Activated naive CD4-positive, alpha-beta T cell treated with anti-CD3 and anti-CD28 coated beads, Interleukin-2, amount 50 U/mL, for 24 hours (primary cell): Measurements from ENCODE around the gene TIMM8A.

ENCODE experiments used
- H3K27ac Mint-ChIP-seq: one replicate; pipeline ENCODE4 v1.8.0; 2021; ENCODE audit warnings: mild to moderate bottlenecking, mixed read lengths
- H3K27me3 Mint-ChIP-seq: one replicate; pipeline ENCODE4 v1.8.0; 2021; ENCODE audit warnings: mixed read lengths
- H3K36me3 Mint-ChIP-seq: one replicate; pipeline ENCODE4 v1.8.0; 2021; ENCODE audit warnings: mixed read lengths
- H3K4me1 Mint-ChIP-seq: one replicate; pipeline ENCODE4 v1.8.0; 2021; ENCODE audit warnings: mixed read lengths
- H3K4me3 Mint-ChIP-seq: one replicate; pipeline ENCODE4 v1.8.0; 2021; ENCODE audit warnings: mild to moderate bottlenecking, mixed read lengths
- H3K9me3 Mint-ChIP-seq: one replicate; pipeline ENCODE4 v1.8.0; 2021; ENCODE audit warnings: mixed read lengths

The TIMM8A gene

DNA sequence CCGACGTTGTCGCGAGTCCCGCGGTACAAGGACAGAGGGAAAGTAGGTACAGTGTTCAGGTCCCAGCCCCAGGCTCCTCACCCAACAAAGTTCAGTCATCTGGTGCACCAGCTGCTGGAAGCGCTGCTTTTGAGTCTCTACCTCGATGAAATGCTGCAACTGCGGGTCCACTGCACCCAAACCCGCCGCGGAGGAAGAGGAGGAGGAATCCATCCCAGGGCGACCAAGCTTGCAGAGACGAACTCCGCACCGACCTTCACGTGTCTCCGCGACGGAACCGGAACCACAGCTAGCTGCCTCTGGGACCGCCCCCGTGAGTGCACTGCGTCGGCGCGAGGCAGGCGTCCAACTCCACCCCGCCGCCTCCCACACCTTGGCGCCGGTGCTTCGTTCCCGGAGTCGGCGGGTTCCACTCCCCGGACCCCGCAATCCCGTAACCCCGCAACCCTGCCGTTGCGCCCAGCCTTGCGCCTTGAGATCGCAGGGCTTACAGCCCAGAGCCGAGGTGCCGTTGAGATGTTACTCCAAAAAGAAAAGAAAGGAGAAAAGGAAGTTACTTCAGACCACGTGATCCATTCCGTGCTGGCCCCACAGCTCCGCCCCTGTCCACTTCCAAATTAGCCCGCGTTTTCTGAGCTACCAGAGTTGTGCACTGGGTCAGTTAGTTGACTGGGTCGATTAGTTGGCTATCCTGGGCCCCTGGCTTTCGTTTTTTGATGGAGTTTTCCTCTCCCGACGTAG, at the start of gene TIMM8A:
TSS of gene TIMM8A (minus strand) at position 291 of the 741 bp plus-strand sequence. CDS start at position 213, 78 bp downstream.
- Mint-ChIP-seq H3K9me3 (no peaks in the 10 kb centered on the region), H3K27ac (peak within 1 kb of the TSS; percentile 84), H3K4me3 (peak within 1 kb of the TSS; percentile 92), H3K27me3 (no peaks in the 10 kb centered on the region), H3K36me3 (peaks cover 3% of the 10 kb centered on the region), H3K4me1 (peaks cover 16% of the 10 kb centered on the region)

GRCh38 chrX:101397779-101398178, 49.2 kb upstream of the TIMM8A start:
- Mint-ChIP-seq H3K27me3 (no peaks in the 10 kb centered on the region), H3K27ac (no peak overlapping the region), H3K4me1 (peaks cover 11% of the 10 kb centered on the region), H3K4me3 (no peak overlapping the region), H3K9me3 (no peaks in the 10 kb centered on the region), H3K36me3 (peaks cover 10% of the 10 kb centered on the region)

GRCh38 chrX:101395789-101396188, 47.2 kb upstream of the TIMM8A start:
- no peaks in the 10 kb centered on the region for H3K27me3 Mint-ChIP-seq
- H3K9me3 Mint-ChIP-seq: no peaks in the 10 kb centered on the region
- H3K36me3 Mint-ChIP-seq: peaks cover 26% of the 10 kb centered on the region
- peaks cover 11% of the 10 kb centered on the region for H3K4me1 Mint-ChIP-seq
- H3K4me3 Mint-ChIP-seq: peak overlapping the region; percentile 30
- peak overlapping the region; percentile 69 for H3K27ac Mint-ChIP-seq

DNA sequence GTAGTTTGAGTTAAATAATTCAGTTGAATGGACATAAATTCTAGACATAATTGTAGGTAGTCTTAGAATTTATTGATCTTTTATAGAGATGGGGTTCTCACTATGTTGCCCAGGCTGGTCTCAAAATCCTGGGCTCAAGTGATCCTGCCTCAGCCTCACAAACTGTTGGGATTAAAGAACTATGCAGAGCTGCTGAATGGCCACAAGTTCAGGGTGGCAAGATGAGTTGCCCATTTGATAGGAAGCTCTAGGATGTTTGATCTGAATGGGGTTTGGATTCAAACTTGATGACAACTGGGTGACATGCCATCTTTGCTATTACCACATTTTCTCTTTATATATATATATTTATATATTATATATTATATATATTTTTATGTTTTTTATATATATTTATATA, 45.8 kb upstream of the TIMM8A start:
- Mint-ChIP-seq H3K4me1 (peaks cover 15% of the 10 kb centered on the region), H3K27ac (peak overlapping the region; percentile 41), H3K36me3 (peaks cover 23% of the 10 kb centered on the region), H3K4me3 (peak overlapping the region; percentile 97), H3K9me3 (no peaks in the 10 kb centered on the region), H3K27me3 (no peaks in the 10 kb centered on the region)

DNA sequence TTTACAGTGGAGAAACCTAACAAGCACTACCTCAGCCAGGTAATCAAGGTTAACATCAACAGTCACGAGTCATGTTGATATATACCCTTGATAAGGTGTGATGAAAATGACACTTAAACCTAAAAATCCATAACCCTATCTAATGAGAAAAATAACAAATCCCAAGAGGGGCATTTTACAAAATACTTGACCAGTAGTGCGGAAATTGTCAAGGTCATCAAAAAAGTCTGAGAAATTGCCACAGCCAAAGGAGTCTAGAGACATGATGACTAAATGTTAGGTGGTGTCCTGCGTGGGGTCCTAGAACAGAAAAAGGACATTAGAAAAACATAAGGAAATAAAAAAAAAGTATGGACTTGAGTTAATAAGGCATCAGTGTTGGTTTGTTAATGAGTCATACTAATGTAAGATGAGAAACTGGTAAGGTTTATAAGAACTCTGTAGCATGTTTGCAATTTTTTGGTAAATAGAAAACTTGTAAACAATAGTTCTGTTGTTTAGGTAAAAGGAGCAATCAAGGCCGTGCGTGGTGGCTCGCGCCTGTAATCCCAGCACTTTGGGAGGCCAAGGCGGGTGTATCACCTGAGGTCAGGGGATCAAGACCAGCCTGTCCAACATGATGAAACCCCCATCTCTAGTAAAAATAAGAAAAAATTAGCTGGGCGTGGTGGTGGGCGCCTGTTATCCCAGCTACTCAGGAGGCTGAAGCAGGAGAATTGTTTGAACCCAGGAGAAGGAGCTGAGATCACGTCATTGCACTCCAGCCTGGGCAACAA, 45.2 kb upstream of the TIMM8A start:
- Mint-ChIP-seq H3K4me1 (peaks cover 15% of the 10 kb centered on the region), H3K4me3 (peak overlapping the region; percentile 97), H3K36me3 (peaks cover 23% of the 10 kb centered on the region), H3K27me3 (no peaks in the 10 kb centered on the region), H3K27ac (peak overlapping the region; percentile 85), H3K9me3 (no peaks in the 10 kb centered on the region)

- H3K27ac Mint-ChIP-seq: peak overlapping the region; percentile 98
- H3K9me3 Mint-ChIP-seq: no peaks in the 10 kb centered on the region
- peaks cover 23% of the 10 kb centered on the region for H3K36me3 Mint-ChIP-seq
- H3K27me3 Mint-ChIP-seq: no peaks in the 10 kb centered on the region
- H3K4me1 Mint-ChIP-seq: peaks cover 15% of the 10 kb centered on the region
- peak overlapping the region; percentile 97 for H3K4me3 Mint-ChIP-seq
Observed at GRCh38 chrX:101391831-101392230, 43.3 kb upstream of the TIMM8A start.

DNA sequence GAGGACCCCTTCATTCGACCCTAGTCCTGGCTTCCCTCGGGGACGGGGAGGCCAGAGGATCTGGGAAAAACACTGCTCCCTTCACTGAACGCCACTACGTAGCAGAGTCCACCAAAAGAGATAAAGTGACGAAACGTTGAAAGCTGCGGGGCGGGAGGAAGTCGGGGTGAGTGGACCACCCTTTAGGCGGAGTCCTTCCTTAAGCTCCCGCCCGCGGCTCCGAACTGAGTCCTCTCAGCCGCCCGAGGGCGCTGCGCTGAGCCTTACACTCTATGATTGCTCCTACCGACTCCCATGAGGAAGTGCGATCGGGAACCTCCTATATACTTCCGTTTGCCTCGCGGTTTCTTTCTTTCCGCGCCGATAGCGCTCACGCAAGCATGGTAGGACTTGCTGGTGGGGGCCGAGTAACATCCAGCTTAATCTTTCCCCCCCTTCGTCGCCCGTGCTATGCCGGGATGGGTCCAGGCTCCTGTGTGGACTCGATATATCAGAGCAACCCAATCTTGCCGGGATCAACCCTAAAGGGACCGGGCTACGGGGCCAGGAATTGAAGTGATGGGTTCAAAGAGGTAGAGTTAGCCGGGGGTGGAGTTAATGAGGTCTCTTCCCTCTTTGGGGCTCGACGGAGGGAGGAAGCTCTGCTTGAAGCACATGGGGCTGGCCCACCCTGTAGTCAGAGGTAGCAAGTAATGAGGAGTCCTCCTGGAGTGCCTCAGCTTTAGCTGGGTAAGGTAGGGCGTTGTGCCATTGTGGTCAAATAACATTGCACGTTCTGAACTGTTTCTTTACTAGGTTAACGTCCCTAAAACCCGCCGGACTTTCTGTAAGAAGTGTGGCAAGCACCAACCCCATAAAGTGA, 42.4 kb upstream of the TIMM8A start, which contains the start of gene RPL36A:
TSS of gene RPL36A (plus strand) at position 348 of the 862 bp plus-strand sequence. CDS start at position 381, 33 bp downstream.
- Mint-ChIP-seq H3K4me1 (peaks cover 15% of the 10 kb centered on the region), H3K36me3 (peaks cover 23% of the 10 kb centered on the region), H3K27ac (peak within 1 kb of the TSS; percentile 98), H3K4me3 (peak within 1 kb of the TSS; percentile 97), H3K27me3 (no peaks in the 10 kb centered on the region), H3K9me3 (no peaks in the 10 kb centered on the region)

DNA sequence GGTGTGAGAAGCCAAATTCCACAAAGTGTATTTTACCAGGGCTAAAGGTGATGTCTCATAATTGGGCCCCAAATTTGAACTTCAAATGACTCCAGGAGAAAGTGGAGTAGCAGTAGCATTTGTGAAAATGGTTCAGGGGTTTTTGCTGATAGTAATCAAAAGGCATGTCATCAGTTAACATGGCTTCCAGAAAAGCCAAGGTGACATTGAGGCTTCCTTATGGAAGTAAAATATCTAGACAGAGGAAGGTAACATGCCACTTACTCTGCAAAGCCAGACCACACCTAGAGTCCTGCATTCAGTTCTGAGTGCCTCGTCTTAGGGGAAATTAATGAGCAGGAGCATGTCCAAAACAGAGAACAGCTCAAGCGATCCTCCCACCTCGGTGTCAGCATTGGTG, 40.1 kb upstream of the TIMM8A start:
- H3K27ac Mint-ChIP-seq: no peak overlapping the region
- H3K4me3 Mint-ChIP-seq: no peak overlapping the region
- H3K27me3 Mint-ChIP-seq: no peaks in the 10 kb centered on the region
- peaks cover 11% of the 10 kb centered on the region for H3K4me1 Mint-ChIP-seq
- peaks cover 21% of the 10 kb centered on the region for H3K36me3 Mint-ChIP-seq
- H3K9me3 Mint-ChIP-seq: no peaks in the 10 kb centered on the region

- peaks cover 7% of the 10 kb centered on the region for H3K36me3 Mint-ChIP-seq
- no peaks in the 10 kb centered on the region for H3K9me3 Mint-ChIP-seq
- no peak overlapping the region for H3K27ac Mint-ChIP-seq
- no peaks in the 10 kb centered on the region for H3K27me3 Mint-ChIP-seq
- H3K4me1 Mint-ChIP-seq: peaks cover 4% of the 10 kb centered on the region
- no peak overlapping the region for H3K4me3 Mint-ChIP-seq
Observed at GRCh38 chrX:101386542-101386885, 38.0 kb upstream of the TIMM8A start.

DNA sequence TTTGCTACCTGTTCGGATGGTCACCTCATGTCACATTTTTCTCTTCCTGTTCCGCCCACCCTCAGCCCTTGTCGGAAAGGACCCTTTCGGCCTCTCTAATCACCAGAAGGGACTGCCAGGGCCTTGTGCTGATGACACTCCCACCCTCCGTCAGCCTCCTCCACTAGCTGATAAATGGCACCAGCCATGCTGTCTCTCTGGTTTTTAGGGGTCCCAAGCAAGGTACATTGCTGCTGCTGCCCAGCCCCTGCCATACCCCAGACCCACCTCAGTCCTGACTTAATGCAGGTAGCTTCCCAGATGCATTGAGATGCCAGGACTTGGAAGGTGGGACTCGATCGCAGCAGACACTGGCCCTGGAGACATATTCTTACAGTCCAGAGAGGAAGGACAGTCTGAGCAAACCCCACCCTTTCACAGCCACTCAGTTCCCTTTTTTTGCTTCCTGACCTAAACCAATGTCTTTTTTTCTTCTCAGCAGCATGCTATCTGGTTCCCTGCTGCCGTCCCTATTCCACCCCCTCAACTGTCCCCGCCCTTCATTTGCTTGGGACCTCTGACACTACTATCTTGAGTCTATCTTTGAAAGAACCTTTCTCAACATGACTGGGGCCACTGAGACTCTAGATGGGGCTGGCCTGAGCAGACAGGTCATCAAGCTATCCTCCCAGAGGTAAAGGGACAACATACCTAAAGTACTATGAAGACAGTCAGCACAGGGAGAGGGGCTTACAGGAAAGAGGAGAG, 37.4 kb upstream of the TIMM8A start, which contains the start of gene BTK:
TSS of gene BTK (minus strand) at position 397 of the 747 bp plus-strand sequence. CDS start 10,907 bp downstream, outside the sequence.
- Mint-ChIP-seq H3K27ac (no peak within 1 kb of the TSS), H3K9me3 (no peaks in the 10 kb centered on the region), H3K4me3 (no peak within 1 kb of the TSS), H3K27me3 (no peaks in the 10 kb centered on the region), H3K4me1 (peaks cover 4% of the 10 kb centered on the region), H3K36me3 (peaks cover 1% of the 10 kb centered on the region)

- Mint-ChIP-seq H3K27me3 (no peaks in the 10 kb centered on the region), H3K4me1 (no peaks in the 10 kb centered on the region), H3K9me3 (no peaks in the 10 kb centered on the region), H3K4me3 (no peak overlapping the region), H3K27ac (no peak overlapping the region), H3K36me3 (no peaks in the 10 kb centered on the region)
Observed at GRCh38 chrX:101385026-101385684, 36.6 kb upstream of the TIMM8A start.

- no peaks in the 10 kb centered on the region for H3K4me1 Mint-ChIP-seq
- H3K27ac Mint-ChIP-seq: no peak overlapping the region
- H3K36me3 Mint-ChIP-seq: no peaks in the 10 kb centered on the region
- no peak overlapping the region for H3K4me3 Mint-ChIP-seq
- peaks cover 1% of the 10 kb centered on the region for H3K27me3 Mint-ChIP-seq
- H3K9me3 Mint-ChIP-seq: no peaks in the 10 kb centered on the region
Observed at GRCh38 chrX:101383679-101384205, 35.2 kb upstream of the TIMM8A start.

GRCh38 chrX:101377547-101377946, 29.0 kb upstream of the TIMM8A start:
- Mint-ChIP-seq H3K36me3 (no peaks in the 10 kb centered on the region), H3K27ac (no peak overlapping the region), H3K27me3 (peaks cover 1% of the 10 kb centered on the region), H3K4me1 (no peaks in the 10 kb centered on the region), H3K9me3 (no peaks in the 10 kb centered on the region), H3K4me3 (no peak overlapping the region)

DNA sequence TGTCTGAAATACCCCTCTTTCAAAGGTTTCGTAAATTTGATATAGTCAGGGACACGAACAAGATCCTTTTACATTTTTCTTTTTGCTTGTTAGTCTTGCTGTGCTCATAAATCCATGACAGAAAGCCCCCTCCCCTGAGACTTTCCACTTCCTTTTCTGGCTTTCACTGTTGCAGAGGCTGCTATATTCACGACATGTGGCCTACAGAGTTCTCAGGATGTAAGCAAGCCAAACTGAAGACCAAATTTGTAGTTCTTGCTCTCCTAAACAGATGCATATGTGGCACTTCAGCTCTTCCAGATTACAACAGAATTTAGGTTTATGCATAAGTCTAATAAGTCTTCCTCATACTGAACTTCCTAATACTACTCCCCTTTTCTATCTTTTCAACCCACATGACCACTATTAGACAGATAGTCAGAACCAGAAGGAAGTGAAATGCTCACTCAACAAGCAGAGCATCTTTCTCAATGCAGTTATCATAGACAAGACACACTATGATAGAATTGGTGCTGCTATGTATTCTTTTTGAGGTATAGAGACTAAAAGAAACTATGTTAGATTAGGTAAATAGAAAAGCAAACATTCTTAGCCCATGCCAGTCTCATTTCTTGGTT, 22.5 kb upstream of the TIMM8A start:
- Mint-ChIP-seq H3K4me3 (no peak overlapping the region), H3K36me3 (no peaks in the 10 kb centered on the region), H3K9me3 (no peaks in the 10 kb centered on the region), H3K27me3 (peaks cover 2% of the 10 kb centered on the region), H3K4me1 (no peaks in the 10 kb centered on the region), H3K27ac (no peak overlapping the region)
